Activated naive CD4-positive, alpha-beta T cell treated with anti-CD3 and anti-CD28 coated beads, Interleukin-2, amount 50 U/mL, for 24 hours (primary cell): ENCODE measurements around the gene COQ10A.

Experiments
- H3K27ac Mint-ChIP-seq: one replicate; pipeline ENCODE4 v1.8.0; 2021; ENCODE audit warnings: mild to moderate bottlenecking, mixed read lengths
- H3K27me3 Mint-ChIP-seq: one replicate; pipeline ENCODE4 v1.8.0; 2021; ENCODE audit warnings: mixed read lengths
- H3K36me3 Mint-ChIP-seq: one replicate; pipeline ENCODE4 v1.8.0; 2021; ENCODE audit warnings: mixed read lengths
- H3K4me1 Mint-ChIP-seq: one replicate; pipeline ENCODE4 v1.8.0; 2021; ENCODE audit warnings: mixed read lengths
- H3K4me3 Mint-ChIP-seq: one replicate; pipeline ENCODE4 v1.8.0; 2021; ENCODE audit warnings: mild to moderate bottlenecking, mixed read lengths
- H3K9me3 Mint-ChIP-seq: one replicate; pipeline ENCODE4 v1.8.0; 2021; ENCODE audit warnings: mixed read lengths

COQ10A gene

DNA sequence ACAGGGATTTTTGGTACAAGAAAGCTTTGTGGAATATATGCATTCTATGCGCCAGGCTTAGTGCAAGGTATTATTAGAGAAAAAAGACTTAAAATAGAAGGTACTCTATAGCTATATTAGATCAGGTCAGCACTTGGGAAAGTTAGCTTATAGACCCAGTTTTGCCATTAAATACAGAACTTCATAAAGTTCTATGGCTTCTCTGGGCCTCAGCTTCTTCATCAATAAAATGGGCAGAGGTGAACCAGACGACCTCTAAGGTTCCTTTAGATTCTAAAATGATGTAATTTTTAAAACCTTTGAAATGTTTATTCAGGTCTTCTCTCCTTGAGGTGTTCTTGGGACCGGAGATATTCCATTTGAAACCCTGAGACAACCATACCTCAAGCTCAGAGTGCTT is 42.0 kb downstream of the COQ10A start:
- Mint-ChIP-seq H3K4me3 (no peak overlapping the region), H3K9me3 (no peaks in the 10 kb centered on the region), H3K27ac (no peak overlapping the region), H3K4me1 (peaks cover 4% of the 10 kb centered on the region), H3K27me3 (no peaks in the 10 kb centered on the region), H3K36me3 (peaks cover 6% of the 10 kb centered on the region)

DNA sequence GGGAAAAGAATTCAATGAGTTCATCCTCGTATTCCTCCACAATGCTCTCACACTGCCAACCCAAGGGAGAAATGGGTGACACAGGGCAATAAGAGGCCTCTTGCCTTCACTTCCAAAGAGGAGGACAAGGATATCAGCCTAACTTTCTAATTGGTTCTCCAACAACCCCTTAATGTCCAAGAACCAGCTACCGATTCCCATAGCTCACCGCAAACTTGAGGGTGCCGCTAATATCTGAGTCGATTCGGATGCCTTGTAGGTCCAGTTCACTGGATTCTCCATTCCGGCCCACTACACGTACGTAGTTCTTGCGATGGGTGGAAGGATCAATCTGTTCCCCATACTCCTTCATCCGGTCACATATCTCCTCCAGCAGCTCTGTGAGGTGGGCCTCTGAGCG is 44.3 kb downstream of the COQ10A start:
- Mint-ChIP-seq H3K27me3 (no peaks in the 10 kb centered on the region), H3K36me3 (peaks cover 2% of the 10 kb centered on the region), H3K4me3 (no peak overlapping the region), H3K4me1 (peaks cover 12% of the 10 kb centered on the region), H3K9me3 (no peaks in the 10 kb centered on the region), H3K27ac (no peak overlapping the region)

DNA sequence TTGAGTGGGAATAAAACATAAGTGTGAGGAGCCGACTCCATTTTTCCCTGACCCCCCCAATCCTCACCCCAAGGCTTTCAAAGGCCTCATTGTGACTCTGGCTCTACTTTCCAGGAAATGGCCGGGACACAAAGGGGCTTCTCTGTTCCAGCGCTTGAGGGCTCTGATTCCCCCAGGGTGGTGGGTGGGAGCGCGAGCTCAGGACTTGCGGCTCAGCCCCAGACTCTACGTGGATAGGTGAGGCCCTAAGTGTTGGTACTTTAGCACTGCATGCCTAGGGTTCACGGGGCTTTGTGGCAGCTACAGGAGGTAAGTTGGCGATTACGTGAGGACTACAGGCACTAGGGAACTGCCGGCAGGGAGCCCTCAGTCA is 48.5 kb downstream of the COQ10A start:
- peaks cover 12% of the 10 kb centered on the region for H3K4me1 Mint-ChIP-seq
- no peaks in the 10 kb centered on the region for H3K27me3 Mint-ChIP-seq
- no peaks in the 10 kb centered on the region for H3K9me3 Mint-ChIP-seq
- peaks cover 4% of the 10 kb centered on the region for H3K36me3 Mint-ChIP-seq
- peak overlapping the region; percentile 98 for H3K4me3 Mint-ChIP-seq
- peak overlapping the region; percentile 97 for H3K27ac Mint-ChIP-seq

DNA sequence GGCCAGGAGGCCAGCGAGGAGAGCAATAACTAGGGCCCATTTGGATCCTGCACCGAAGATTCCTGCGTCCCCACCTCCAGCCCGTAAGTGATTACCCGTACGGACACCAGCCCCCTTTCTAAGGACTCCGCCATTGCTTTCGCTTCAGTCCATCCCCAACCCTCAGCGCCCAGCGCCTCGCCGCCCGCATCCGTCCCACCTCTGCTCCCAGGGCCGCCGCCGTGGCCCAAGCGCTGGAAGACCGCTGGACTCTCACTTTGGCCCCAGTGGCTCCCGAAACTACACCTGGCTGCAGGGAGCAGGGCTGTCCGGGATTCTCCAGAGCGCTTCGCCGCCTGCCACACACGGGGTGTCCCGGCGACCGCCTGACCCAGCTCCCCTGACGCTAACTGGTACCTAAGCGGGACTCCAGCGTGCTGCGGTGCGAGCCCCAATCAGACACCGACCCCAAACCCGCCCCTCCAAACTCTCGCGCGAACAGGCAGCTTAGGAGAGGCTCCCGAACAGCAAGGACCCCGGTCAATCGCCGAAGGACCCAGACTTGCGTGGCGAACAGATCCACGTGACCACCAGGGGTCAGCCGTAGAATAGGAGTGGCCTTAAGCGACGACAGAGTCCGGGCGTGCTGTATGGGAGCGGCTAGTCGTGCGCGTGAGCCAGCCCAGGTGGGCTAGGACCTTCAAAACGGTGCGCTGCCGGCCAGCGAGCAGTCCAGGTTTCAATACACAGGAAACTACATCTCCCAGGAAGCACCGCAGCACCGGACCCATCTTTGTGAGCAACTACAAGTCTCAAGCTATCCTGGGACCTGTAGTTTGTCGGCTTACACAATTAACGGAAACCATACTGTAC is 49.1 kb downstream of the COQ10A start, which contains the start of gene CNPY2:
CNPY2 (minus strand) TSS at position 367 of the 852 bp plus-strand sequence. CDS start 771 bp downstream, outside the sequence.
- Mint-ChIP-seq H3K4me1 (peaks cover 12% of the 10 kb centered on the region), H3K27ac (peak within 1 kb of the TSS; percentile 97), H3K27me3 (no peaks in the 10 kb centered on the region), H3K4me3 (peak within 1 kb of the TSS; percentile 98), H3K36me3 (peaks cover 4% of the 10 kb centered on the region), H3K9me3 (no peaks in the 10 kb centered on the region)

DNA sequence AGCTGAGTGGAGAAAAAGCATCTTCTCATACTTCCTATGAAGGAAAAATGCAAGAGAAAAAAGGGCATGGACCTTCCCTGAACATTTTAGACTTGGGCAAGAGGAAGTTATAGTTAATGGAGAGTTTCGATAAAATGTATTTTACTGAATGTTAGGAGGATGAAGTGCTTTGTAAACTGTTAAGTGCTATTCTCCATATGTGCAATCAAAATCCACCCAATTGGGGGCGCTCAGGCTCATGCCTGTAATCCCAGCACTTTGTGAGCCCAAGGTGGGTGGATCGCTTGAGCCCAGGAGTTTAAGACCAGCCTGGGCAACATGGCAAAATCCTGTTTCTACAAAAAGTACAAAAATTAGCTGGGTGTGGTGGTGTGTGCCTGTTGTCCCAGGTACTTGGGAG is 50.9 kb downstream of the COQ10A start:
- peaks cover 4% of the 10 kb centered on the region for H3K36me3 Mint-ChIP-seq
- H3K4me1 Mint-ChIP-seq = peaks cover 12% of the 10 kb centered on the region
- no peaks in the 10 kb centered on the region for H3K9me3 Mint-ChIP-seq
- no peak overlapping the region for H3K27ac Mint-ChIP-seq
- H3K4me3 Mint-ChIP-seq = no peak overlapping the region
- no peaks in the 10 kb centered on the region for H3K27me3 Mint-ChIP-seq
